BE2C (cell line): ENCODE measurements around the gene GRIK4.

Experiments used
- DNase-seq: peaks from one replicate; pipeline ENCODE4 v3.0.0-alpha.2; 2020
- H3K27me3 ChIP-seq: fragments of 250-450 bp; sonication (Bioruptor Pico); 2 replicates; pipeline ENCODE4 v1.5.1; 2020; ENCODE audit warnings: mild to moderate bottlenecking
- H3K36me3 ChIP-seq: fragments of 250-450 bp; sonication (Bioruptor Pico); 2 replicates; pipeline ENCODE4 v1.5.1; 2020; ENCODE audit warnings: mild to moderate bottlenecking
- H3K4me1 ChIP-seq: fragments of 250-450 bp; sonication (Bioruptor Pico); 2 replicates; pipeline ENCODE4 v1.5.1; 2020
- H3K4me3 ChIP-seq: 2 replicates; pipeline ENCODE4 v1.5.1; 2011; ENCODE audit warnings: low read depth, low read length
- H3K9me3 ChIP-seq: fragments of 250-450 bp; sonication (Bioruptor Pico); 2 replicates; pipeline ENCODE4 v1.5.1; 2020
- CTCF ChIP-seq: IDR thresholded peaks from 2 replicates; pipeline ENCODE4 v1.5.1; 2012; ENCODE audit warnings: mild to moderate bottlenecking, low read depth, low read length

GRIK4 gene

GRCh38 chr11:120746836-120747609 lies 235.5 kb downstream of the GRIK4 start:
- DNase-seq: peak; percentile 78
- Histone ChIP-seq H3K4me3 (no peak overlapping the region), H3K36me3 (no peaks in the 10 kb centered on the region), H3K9me3 (no peaks in the 10 kb centered on the region), H3K27me3 (no peaks in the 10 kb centered on the region), H3K4me1 (peaks cover 21% of the 10 kb centered on the region)
- peak; percentile 32 for TF ChIP-seq CTCF

- H3K27me3 ChIP-seq: no peaks in the 10 kb centered on the region
- no peak overlapping the region; the same call in 1 of the 2 replicates for H3K4me3 ChIP-seq
- H3K9me3 ChIP-seq: no peaks in the 10 kb centered on the region
- no peak for TF ChIP-seq CTCF
- no peaks in the 10 kb centered on the region for H3K36me3 ChIP-seq
- DNase-seq: peak; percentile 33
- H3K4me1 ChIP-seq: peaks cover 21% of the 10 kb centered on the region
Observed at GRCh38 chr11:120747850-120748814, 236.6 kb downstream of the GRIK4 start.

- H3K4me1 ChIP-seq: peaks cover 21% of the 10 kb centered on the region
- no peaks in the 10 kb centered on the region for H3K27me3 ChIP-seq
- H3K36me3 ChIP-seq: no peaks in the 10 kb centered on the region
- DNase-seq: no peak
- H3K4me3 ChIP-seq: no peak overlapping the region
- TF ChIP-seq CTCF: no peak
- H3K9me3 ChIP-seq: no peaks in the 10 kb centered on the region
Observed at GRCh38 chr11:120749395-120749794, 237.8 kb downstream of the GRIK4 start.

- no peak for TF ChIP-seq CTCF
- no peak overlapping the region for H3K4me3 ChIP-seq
- no peaks in the 10 kb centered on the region for H3K27me3 ChIP-seq
- no peaks in the 10 kb centered on the region for H3K9me3 ChIP-seq
- H3K4me1 ChIP-seq: peaks cover 21% of the 10 kb centered on the region
- no peak for DNase-seq
- no peaks in the 10 kb centered on the region for H3K36me3 ChIP-seq
Observed at GRCh38 chr11:120750647-120751549, 239.3 kb downstream of the GRIK4 start.

GRCh38 chr11:120751550-120751949 lies 240.0 kb downstream of the GRIK4 start:
- Histone ChIP-seq H3K27me3 (no peaks in the 10 kb centered on the region), H3K9me3 (no peaks in the 10 kb centered on the region), H3K36me3 (no peaks in the 10 kb centered on the region), H3K4me3 (no peak overlapping the region), H3K4me1 (peaks cover 21% of the 10 kb centered on the region)
- DNase-seq: no peak
- TF ChIP-seq CTCF: no peak
